ENCODE measurements around the gene ABCB9.

The ABCB9 gene

GRCh38 chr12:122981587-122982476 is 15.6 kb upstream of the ABCB9 start:
- no peak for DNase-seq

DNA sequence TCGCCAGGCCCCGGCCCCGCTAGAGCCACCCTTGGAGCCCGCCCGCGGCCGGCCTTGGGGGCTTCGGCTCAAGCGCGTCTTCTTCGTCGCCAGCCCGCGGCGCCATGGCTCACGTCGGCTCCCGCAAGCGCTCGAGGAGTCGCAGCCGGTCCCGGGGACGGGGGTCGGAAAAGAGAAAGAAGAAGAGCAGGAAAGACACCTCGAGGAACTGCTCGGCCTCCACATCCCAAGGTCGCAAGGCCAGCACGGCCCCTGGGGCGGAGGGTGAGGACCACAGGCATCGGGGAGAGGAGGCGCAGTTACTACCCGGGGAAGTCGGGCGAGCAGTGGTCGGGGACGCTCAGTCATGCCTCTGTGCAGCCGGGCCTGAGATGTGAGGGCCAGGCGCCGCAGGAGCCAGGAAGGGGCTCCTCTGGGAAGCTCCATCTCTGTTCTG is 14.8 kb upstream of the ABCB9 start:
- no peak for DNase-seq

- DNase-seq = peak; percentile 13
Observed at GRCh38 chr12:122980183-122981035, 14.1 kb upstream of the ABCB9 start, which contains the start of gene ARL6IP4. Gene ARL6IP4 (plus strand): TSS chr12:122980681. CDS start chr12:122981140, 459 bp downstream.

DNA sequence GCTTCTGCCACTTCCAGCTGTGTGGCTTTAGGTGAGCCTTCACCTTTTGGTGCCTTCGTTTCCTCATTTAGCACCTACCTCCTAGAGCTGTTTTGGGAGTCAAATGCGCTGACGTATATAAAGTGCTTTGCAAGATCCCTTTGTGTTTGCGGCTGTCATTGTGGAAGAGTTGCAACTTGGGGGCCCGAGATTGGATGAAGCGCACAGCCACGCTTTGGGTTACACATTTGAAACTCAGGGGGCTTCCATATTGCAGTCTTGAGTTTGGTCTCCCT is 13.6 kb upstream of the ABCB9 start:
- DNase-seq = peak; percentile 9

GRCh38 chr12:122979001-122979907 is 13.0 kb upstream of the ABCB9 start:
- DNase-seq = no peak

DNA sequence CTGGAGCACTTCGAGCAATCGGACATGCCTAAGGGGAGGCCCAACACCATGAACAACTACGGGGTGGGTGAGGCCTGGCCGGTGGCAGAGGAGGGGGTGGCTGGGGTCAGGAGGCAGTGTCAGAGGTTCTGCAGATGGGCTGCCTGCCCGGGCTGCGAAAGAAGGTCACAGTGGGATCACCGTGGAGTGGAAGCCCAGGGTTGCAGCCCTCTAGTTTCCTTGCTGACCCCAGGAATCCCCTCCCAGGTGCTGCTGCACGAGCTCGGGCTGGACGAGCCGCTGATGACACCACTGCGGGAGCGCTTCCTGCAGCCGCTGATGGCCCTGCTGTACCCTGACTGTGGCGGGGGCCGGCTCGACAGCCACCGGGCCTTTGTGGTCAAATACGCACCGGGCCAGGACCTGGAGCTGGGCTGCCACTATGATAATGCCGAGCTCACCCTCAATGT is 12.3 kb upstream of the ABCB9 start:
- no peak for DNase-seq

DNA sequence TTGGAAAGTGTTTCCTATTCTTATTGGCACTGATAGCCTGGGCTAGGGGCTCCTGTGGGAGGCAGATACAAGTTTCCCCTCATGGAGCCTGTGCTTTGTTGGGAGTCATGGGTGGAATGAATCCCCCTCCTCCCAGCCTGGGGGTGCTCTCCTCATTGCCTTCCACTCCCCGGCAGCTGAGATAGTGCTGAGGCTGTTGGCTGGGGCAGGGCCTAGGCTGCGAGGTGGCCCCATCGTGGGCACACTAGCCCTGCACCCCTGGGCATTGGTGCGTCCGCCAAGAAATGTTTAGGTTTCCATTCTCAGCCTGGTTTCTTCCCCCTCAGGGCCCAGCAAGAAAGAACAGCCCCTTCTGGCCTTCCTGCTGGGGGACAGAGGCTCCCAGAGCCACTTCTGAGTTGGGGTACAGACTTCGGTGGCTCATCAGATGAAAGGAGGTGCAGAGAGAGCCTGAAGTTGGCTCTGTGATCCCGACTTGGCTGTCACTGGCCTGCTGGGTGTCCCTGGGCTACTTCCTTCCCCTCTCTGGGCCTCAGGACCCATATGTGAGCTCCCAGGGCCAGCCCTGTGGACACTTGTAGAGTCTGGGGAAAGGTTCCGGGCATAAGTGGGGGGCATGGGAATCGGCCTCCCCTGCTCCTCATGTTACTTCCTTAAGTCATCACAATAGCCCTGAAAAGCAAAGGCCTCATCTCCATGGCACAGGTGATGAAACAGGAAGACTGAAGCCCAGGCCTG is 11.6 kb upstream of the ABCB9 start:
- DNase-seq = no peak

- no peak for DNase-seq
Observed at GRCh38 chr12:122977153-122977552, 10.9 kb upstream of the ABCB9 start.

DNA sequence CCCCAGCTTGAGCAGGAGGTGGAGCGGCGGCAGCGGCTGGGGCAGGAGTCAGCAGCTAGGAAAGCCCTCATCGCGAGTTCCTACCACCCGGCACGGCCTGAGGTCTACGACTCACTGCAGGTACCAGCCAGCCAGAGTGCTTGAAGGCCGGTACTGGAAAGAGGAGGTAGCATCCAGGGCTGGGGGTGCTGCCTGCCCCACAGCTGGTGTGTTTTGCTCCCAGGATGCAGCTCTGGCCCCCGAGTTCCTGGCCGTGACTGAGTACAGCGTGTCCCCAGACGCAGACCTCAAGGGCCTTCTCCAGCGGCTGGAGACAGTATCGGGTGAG is 10.3 kb upstream of the ABCB9 start:
- no peak for DNase-seq

DNA sequence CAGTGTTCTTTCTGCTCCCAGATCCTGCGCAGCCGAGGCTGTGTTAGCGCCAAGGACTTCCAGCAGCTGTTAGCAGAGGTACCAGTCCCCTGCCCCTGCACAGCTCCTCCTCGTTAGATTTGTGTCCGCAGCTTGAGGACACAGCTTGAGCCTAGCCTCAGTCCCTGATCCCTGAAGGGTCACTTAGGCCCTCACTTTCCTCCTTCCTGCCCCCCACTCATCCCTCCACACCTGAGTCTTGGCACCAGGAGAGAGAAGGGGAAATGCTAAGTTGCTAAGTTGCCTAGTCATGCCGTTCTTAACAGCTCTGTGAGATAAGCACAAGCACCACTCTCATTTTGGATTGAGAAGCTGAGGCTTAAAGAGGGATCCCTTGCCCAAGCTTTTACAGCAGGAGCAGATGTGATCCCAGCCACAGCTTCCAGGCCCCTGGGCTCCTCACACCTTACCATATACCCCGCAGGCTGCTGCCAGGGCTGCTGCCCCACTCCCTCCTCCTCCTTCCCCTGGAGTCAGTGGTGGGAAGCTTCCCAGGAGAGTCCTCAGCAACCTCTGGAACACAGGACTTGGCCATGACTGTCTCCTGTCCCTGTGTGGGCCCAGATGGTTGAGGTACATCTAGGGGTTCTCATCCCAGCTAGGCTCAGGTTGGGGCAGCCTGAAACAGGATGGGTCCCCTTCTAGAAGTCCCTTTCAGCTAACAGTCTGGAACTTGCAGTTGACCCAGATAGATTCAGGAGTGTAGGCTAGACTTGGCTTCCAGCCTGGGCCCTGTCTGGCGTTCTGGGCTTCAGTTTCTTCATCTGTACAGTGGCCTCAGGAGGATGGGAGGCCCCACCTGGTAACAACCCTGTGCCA is 9.8 kb upstream of the ABCB9 start:
- no peak for DNase-seq

GRCh38 chr12:122974892-122975789 is 8.9 kb upstream of the ABCB9 start, which contains the start of gene OGFOD2:
Gene OGFOD2 (plus strand): TSS chr12:122975244. CDS start chr12:122975252, 8 bp downstream.
- peak; percentile 78 for DNase-seq

- peak; percentile 91 for DNase-seq
Observed at GRCh38 chr12:122974274-122974891, 8.1 kb upstream of the ABCB9 start.

DNA sequence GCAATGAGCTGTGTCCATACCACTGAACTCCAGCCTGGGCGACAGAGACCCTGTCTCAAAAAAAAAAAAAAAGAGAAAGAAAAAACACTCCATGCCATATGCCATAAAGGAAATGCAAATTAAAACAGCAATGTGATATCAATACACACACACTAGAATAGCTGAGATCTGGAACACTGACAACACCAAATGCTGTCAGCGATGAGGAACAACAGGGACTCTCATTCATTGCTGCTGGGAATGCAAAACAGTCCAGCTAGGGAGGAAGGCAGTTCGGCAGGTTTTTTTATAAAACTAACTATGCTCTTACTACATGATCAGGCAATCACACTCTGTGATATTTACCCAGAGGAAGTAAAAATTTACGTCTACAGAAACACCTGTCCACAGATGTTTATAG is 3.4 kb upstream of the ABCB9 start:
- DNase-seq = peak; percentile 67

- DNase-seq = no peak
Observed at GRCh38 chr12:122968104-122968503, 1.8 kb upstream of the ABCB9 start.

DNA sequence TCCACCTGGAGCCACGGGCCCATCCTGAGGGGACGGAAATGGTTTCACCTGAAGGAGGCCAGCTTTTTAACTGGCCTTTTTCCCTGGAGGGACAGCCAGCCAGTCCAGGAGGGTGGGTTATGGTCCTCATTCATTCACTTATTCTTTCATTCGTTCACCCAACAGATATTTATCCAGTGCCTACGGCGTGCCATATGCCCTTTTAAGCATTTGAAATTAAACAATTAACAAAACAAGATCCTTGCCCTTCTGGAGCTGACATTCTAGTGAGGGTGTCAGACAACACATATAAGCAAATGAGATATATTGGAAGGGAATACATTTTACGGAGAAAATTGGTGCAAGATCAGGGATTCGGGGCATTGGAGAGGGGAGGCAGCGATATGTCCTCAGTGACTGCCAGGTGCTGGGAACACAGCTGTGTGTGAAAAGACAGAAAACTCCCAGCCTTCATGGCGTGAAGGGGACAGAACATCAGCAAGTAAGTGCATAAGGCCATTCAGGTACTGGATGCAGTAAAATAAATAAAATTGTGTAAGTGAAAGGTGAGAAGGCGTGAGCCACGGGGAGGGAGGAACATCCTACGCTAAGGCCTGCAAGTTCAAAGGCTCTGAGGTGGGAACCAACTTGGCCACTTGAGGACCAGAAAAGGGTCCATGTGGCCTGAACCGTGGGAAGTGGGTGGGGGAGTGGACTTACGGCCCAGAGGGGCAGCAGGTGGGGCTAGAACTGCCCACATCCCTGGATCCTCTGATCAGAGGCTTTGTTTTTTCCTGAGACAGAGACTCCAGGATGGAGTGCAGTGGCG is 684 bp upstream of the ABCB9 start:
- no peak for DNase-seq

DNA sequence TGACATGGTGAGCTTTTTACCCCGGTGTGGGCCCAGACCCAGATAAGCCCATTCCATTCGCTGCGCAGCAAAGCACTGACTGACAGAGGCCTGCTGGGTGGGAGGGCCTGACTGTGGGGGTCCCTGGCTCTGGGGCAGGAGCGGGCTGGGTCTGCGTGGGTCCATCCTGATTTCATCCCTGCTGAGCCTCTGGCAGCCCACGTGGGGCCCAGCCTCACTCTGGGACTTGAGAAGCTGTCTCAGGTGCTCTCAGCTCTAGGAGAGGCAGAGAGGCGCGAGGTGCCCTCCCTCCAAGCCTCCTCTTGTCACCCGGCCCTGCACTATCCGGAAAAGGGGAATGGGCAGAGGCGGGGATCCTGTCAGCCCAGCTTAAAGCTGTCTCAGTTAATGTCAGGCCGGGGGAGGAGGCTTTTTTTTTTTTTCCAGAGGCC is 927 bp downstream of the ABCB9 start:
- DNase-seq = no peak

GRCh38 chr12:122964439-122965257 is 1.6 kb downstream of the ABCB9 start:
- DNase-seq = no peak

DNA sequence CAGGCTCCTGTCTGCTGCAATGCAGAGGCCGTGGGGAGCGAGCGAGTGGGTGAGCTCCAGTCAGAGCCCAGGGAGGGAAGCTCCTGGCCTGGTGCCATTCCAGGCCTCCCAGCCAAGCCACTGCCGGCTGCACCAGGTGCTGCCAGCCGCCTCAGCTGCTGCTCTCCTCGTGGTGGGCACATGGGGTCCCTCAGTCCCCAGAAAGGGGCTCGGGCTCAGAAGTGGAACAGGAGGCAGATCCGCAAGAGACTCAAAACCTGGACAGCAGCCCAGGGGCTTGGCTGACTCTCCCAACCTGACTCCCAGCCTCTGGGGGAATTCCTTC is 2.4 kb downstream of the ABCB9 start:
- no peak for DNase-seq
